Mesodermal cell (in vitro differentiated cells): ENCODE measurements around the gene ITGA2.

Experiments
- H3K27ac ChIP-seq: 2 replicates; pipeline ENCODE4 v1.7.0; 2013; ENCODE audit warnings: mild to moderate bottlenecking, low read depth, low read length, moderate library complexity; ENCODE audit not compliant: severe bottlenecking
- H3K36me3 ChIP-seq: 2 replicates; pipeline ENCODE4 v1.7.1; 2013; ENCODE audit warnings: mild to moderate bottlenecking, low read length, moderate library complexity; ENCODE audit not compliant: control insufficient read depth, insufficient read depth
- H3K4me1 ChIP-seq: one replicate; pipeline ENCODE4 v1.7.1; 2013; ENCODE audit warnings: mild to moderate bottlenecking, low read length; ENCODE audit not compliant: insufficient read depth, control insufficient read depth, poor library complexity, severe bottlenecking
- H3K4me3 ChIP-seq: 2 replicates; pipeline ENCODE4 v1.7.0; 2013; ENCODE audit warnings: low read length, control low read depth, mild to moderate bottlenecking; ENCODE audit not compliant: insufficient read depth, poor library complexity, severe bottlenecking; ENCODE audit errors: extremely low read depth
- H3K9me3 ChIP-seq: 2 replicates; pipeline ENCODE4 v1.7.1; 2013; ENCODE audit warnings: mild to moderate bottlenecking, low read length, moderate library complexity; ENCODE audit not compliant: control insufficient read depth
- WGBS, 2 experiments: methylation state at CpG; one replicate each; pipeline ENCODE4 v1.1.5; 2013; ENCODE audit warnings: missing lambda C conversion rate in 2 of 2; ENCODE audit not compliant: insufficient coverage in 2 of 2; 5-methylcytosine and 5-hydroxymethylcytosine counted together

ITGA2 gene

GRCh38 chr5:53032188-53032587 is 43.0 kb downstream of the ITGA2 start:
- peaks cover 33% of the 10 kb centered on the region for H3K36me3 ChIP-seq
- H3K4me1 ChIP-seq = peaks cover 51% of the 10 kb centered on the region
- no peak overlapping the region for H3K4me3 ChIP-seq
- peak overlapping the region; percentile 87 for H3K27ac ChIP-seq
- no CpG with 5 or more reads among the region's 2 CpGs for WGBS, 2 experiments
- no peaks in the 10 kb centered on the region for H3K9me3 ChIP-seq

DNA sequence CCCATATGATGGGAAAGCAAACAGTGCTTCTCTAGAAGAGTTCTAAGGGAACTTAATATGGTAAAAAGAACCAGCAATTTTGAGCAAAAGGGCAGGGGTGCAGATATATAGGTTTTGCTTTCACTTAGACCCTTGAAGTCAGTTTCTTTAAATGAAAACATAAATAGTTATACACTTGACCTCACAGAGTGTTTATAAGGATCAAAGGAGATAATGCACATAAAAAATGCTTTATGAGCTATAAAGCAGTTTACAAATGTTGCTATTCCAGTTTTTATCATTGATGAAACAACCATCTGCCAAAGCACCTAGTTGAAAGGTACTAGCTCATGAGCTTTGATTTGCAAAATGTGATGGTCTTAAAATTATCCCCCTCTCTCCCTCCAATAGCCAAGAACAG is 45.7 kb downstream of the ITGA2 start:
- Histone ChIP-seq H3K36me3 (peaks cover 33% of the 10 kb centered on the region), H3K4me1 (peaks cover 52% of the 10 kb centered on the region), H3K9me3 (no peaks in the 10 kb centered on the region), H3K4me3 (no peak overlapping the region), H3K27ac (no peak overlapping the region)

DNA sequence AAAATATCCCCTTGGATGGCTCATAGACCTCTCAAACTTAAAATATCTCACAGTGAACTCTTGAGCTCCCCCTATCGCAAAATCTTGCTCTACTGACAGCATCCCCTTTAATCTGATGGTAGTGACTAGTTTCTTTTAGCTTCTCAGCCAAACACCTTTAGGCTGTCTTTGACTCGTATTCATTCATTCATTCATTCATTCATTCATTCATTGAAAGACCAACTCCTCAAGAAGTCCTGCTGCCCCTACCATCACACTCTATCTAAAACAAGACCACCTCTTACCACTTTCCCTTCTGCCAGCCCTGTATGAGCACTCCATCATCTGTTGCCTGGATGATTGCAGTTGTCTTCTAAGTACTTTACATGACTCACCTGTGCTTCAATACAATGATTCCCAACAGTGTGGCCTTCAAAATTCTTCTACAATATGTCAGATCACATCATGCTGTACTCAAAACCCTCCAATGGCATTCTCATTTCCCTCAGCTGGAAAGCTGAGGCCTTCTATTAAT is 46.8 kb downstream of the ITGA2 start:
- H3K4me1 ChIP-seq = peaks cover 44% of the 10 kb centered on the region
- H3K36me3 ChIP-seq = peaks cover 31% of the 10 kb centered on the region
- 13 to 42% methylated on average over 1 to 2 of the region's 2 CpGs for WGBS, 2 experiments
- H3K9me3 ChIP-seq = no peaks in the 10 kb centered on the region
- H3K4me3 ChIP-seq = no peak overlapping the region
- H3K27ac ChIP-seq = no peak overlapping the region

GRCh38 chr5:53037141-53037859 is 48.1 kb downstream of the ITGA2 start:
- peaks cover 34% of the 10 kb centered on the region for H3K4me1 ChIP-seq
- WGBS, 2 experiments = 100% methylated on average over 2 to 3 of the region's 3 CpGs

GRCh38 chr5:53038196-53038847 is 49.2 kb downstream of the ITGA2 start:
- Histone ChIP-seq H3K9me3 (no peaks in the 10 kb centered on the region), H3K27ac (no peak overlapping the region), H3K4me1 (peaks cover 28% of the 10 kb centered on the region), H3K4me3 (no peak overlapping the region), H3K36me3 (peaks cover 45% of the 10 kb centered on the region)
- WGBS, 2 experiments = 44 to 63% methylated on average over 2 to 3 of the region's 5 CpGs

More at GRCh38 chr5:53037141-53037859, 48.1 kb downstream of the ITGA2 start:
- Histone ChIP-seq H3K36me3 (peaks cover 38% of the 10 kb centered on the region), H3K27ac (no peak overlapping the region), H3K9me3 (no peaks in the 10 kb centered on the region), H3K4me3 (no peak overlapping the region)

GRCh38 chr5:53039855-53040254 is 50.7 kb downstream of the ITGA2 start:
- 96 to 97% methylated on average over 3 of the region's 3 CpGs for WGBS, 2 experiments
- Histone ChIP-seq H3K4me3 (no peak overlapping the region), H3K4me1 (peaks cover 28% of the 10 kb centered on the region), H3K9me3 (no peaks in the 10 kb centered on the region), H3K27ac (no peak overlapping the region), H3K36me3 (peaks cover 45% of the 10 kb centered on the region)

GRCh38 chr5:53041071-53041692 is 52.0 kb downstream of the ITGA2 start:
- Histone ChIP-seq H3K36me3 (peaks cover 48% of the 10 kb centered on the region), H3K27ac (no peak overlapping the region), H3K4me3 (no peak overlapping the region), H3K4me1 (peaks cover 24% of the 10 kb centered on the region), H3K9me3 (no peaks in the 10 kb centered on the region)
- 93 to 100% methylated on average over 1 to 2 of the region's 4 CpGs for WGBS, 2 experiments

- H3K27ac ChIP-seq = no peak overlapping the region
- no peaks in the 10 kb centered on the region for H3K9me3 ChIP-seq
- peaks cover 44% of the 10 kb centered on the region for H3K36me3 ChIP-seq
- H3K4me3 ChIP-seq = no peak overlapping the region
- WGBS, 2 experiments = no CpG with 5 or more reads among the region's 1 CpG
- peaks cover 18% of the 10 kb centered on the region for H3K4me1 ChIP-seq
Observed at GRCh38 chr5:53041740-53042139, 52.6 kb downstream of the ITGA2 start.

DNA sequence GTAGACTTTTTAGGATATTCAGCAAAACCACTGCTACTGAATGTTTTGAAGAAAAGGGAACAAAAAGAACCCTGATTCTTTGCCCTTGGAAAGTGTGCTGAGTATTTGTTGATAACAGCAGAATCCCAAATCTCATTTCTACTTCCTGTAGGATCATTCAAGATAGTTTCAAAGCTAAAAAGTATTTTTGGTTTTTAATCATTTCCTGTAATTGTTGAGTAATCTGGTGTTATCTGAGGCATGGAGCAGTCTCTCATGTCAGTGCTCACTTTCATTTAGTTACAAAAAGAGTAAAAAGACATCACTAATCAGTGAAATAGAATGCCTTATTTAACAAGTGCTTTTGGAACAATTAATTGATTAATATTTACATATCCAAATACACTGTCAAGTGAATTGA is 56.1 kb downstream of the ITGA2 start:
- no peak overlapping the region for H3K4me3 ChIP-seq
- no peaks in the 10 kb centered on the region for H3K4me1 ChIP-seq
- H3K36me3 ChIP-seq = peaks cover 57% of the 10 kb centered on the region
- no peak overlapping the region for H3K27ac ChIP-seq
- H3K9me3 ChIP-seq = no peaks in the 10 kb centered on the region

- H3K4me3 ChIP-seq = no peak overlapping the region
- WGBS, 2 experiments = no CpG with 5 or more reads among the region's 2 CpGs
- peaks cover 65% of the 10 kb centered on the region for H3K36me3 ChIP-seq
Observed at GRCh38 chr5:53048248-53048647, 59.1 kb downstream of the ITGA2 start.

GRCh38 chr5:53052499-53052898 is 63.3 kb downstream of the ITGA2 start:
- Histone ChIP-seq H3K36me3 (peaks cover 69% of the 10 kb centered on the region), H3K4me1 (no peaks in the 10 kb centered on the region), H3K9me3 (no peaks in the 10 kb centered on the region), H3K4me3 (no peak overlapping the region), H3K27ac (no peak overlapping the region)
- WGBS, 2 experiments = 90 to 100% methylated on average over 2 of the region's 2 CpGs

More at GRCh38 chr5:53048248-53048647, 59.1 kb downstream of the ITGA2 start:
- H3K9me3 ChIP-seq = no peaks in the 10 kb centered on the region
- H3K27ac ChIP-seq = no peak overlapping the region
- H3K4me1 ChIP-seq = no peaks in the 10 kb centered on the region
